ENCODE measurements around the gene PTPN12. TPM values are rescaled to one million over a fixed set of nuclear protein-coding genes. Genes with fewer than 3 reads are reported as not detected.
"Not testable (repeated sequence)": the region's sequence is repeated elsewhere in the genome, so short reads cannot be mapped to it uniquely, and the experiment has no call there.

PTPN12 gene
- total RNA-seq, 2 donors from 2014 or later: 33.8 to 84.3 TPM

DNA sequence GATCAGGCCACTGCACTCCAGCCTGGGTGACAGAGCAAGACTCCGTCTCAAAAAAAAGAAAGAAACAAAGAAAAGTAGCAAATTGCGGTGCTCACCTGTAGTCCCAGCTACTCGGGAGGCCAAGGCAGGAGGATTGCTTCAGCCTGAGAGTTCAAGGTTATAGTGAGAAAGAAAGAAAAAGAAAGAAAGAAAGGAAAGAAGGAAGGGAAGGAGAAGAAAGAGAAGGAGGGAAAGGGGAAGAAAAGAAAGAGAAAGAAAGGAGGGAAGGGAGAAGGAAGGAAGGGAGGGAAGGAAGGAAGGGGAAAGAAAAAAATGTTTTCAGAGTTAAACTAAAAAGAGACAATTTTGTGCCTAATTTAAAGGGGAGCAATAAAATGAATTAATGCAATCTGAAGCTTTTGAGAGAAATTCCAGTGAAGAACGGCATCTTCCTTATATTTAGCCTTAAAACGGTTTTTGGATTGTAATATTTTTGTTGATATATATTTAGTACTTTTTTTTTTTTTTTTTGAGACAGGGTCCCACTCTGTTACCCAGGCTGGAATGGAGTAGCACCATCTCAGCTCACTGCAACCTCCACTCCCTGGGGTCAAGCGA is 111.7 kb downstream of the PTPN12 start:
- Mint-ChIP-seq H3K27ac (peak overlapping the region in 1 of 2 donors; percentile 18), H3K4me1 (ENCODE audit: low read depth in 2 of 2) (peaks cover 4 to 5% of the 10 kb centered on the region in 2 donors), H3K4me3 (no peak overlapping the region), H3K27me3 (no peaks in the 10 kb centered on the region), H3K9me3 (no peaks in the 10 kb centered on the region), H3K36me3 (no peaks in the 10 kb centered on the region)
- DNase-seq (ENCODE audit: low spot score) (no peak), ATAC-seq (no peak)

DNA sequence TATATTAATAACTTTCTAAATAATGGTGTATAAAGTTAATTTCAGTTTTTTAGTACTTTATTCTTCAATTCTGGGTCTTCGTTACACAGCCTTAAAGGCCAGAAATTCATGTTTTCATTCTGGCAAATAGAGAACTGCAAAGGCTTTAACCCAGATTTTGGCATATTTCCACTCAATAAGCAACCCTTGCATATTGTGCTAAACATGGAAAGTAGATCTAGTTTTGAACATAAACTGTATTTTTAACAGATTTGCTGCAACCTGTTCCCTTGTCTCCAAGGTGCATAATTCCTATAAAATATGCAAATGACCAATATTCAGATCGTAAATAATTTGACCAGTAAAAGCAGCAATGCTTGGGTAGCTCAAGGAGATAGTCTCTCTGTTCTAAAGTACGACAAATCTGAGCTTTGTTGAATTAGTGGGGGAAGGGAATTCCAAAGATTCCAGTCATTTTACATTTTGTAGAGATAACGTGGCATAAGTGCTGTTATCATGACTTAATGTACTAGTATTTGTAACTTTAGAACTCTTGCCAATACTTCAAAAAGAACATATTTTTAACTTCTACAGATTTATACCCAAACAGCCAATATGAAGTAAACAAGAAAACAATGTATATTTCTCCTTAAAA is 112.7 kb downstream of the PTPN12 start:
- ATAC-seq (no peak), DNase-seq (ENCODE audit: low spot score) (no peak)
- Mint-ChIP-seq H3K9me3 (no peaks in the 10 kb centered on the region), H3K36me3 (no peaks in the 10 kb centered on the region), H3K4me1 (ENCODE audit: low read depth in 2 of 2) (peaks cover 4 to 5% of the 10 kb centered on the region in 2 donors), H3K4me3 (no peak overlapping the region), H3K27ac (no peak overlapping the region), H3K27me3 (no peaks in the 10 kb centered on the region)

DNA sequence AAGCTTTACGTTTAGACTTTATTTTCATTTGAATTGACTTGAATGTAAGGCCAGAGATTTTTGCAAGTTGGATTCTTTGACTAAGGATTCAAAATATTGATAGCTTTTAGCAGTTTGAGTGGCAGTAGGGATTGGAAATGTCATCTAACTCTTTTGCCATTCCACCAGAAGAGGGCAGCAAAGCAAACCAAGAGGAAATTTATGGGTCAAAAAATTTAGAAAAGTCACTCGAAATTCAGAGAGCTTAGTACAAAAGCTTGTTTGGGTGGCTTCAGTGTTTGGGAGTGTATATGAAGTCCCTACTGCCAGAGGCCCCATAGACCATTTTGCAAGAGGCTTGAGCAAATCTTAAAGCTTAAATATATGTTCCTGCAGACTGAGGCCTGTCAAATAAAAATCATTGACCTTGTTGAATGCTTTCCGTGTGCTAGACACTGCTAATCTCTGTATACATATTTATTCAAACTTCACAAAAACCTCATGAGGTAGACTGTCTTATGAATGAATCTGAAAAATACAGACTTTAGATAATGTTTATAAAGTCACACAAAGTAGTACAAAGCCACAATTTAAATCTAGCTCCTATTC is 114.6 kb downstream of the PTPN12 start:
- no peaks in the 10 kb centered on the region for H3K36me3 Mint-ChIP-seq
- DNase-seq (ENCODE audit: low spot score): no peak
- H3K4me1 Mint-ChIP-seq (ENCODE audit: low read depth in 2 of 2): peaks cover 0 to 5% of the 10 kb centered on the region in 2 donors
- H3K9me3 Mint-ChIP-seq: no peaks in the 10 kb centered on the region
- no peaks in the 10 kb centered on the region for H3K27me3 Mint-ChIP-seq
- no peak overlapping the region for H3K27ac Mint-ChIP-seq
- no peak overlapping the region for H3K4me3 Mint-ChIP-seq
- ATAC-seq: no peak

DNA sequence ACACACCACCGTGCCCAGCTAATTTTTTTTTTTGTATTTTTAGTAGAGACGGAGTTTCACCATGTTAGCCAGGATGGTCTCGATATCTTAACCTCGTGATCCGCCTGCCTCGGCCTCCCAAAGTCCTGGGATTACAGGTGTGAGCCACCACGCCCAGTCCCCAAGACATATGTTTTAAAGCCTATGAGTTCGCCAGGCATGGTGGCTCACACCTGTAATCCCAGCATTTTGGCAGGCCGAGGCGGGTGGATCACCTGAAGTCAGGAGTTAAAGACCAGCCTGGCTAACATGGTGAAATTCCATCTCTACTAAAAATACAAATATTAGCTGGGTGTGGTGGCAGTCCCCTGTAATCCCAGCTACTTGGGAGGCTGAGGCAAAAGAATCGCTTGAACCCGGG is 115.7 kb downstream of the PTPN12 start:
- not testable (repeated sequence) for H3K9me3 Mint-ChIP-seq; H3K36me3 Mint-ChIP-seq; H3K4me3 Mint-ChIP-seq; H3K27me3 Mint-ChIP-seq; DNase-seq (ENCODE audit: low spot score); ATAC-seq; H3K4me1 Mint-ChIP-seq (ENCODE audit: low read depth in 2 of 2); H3K27ac Mint-ChIP-seq

DNA sequence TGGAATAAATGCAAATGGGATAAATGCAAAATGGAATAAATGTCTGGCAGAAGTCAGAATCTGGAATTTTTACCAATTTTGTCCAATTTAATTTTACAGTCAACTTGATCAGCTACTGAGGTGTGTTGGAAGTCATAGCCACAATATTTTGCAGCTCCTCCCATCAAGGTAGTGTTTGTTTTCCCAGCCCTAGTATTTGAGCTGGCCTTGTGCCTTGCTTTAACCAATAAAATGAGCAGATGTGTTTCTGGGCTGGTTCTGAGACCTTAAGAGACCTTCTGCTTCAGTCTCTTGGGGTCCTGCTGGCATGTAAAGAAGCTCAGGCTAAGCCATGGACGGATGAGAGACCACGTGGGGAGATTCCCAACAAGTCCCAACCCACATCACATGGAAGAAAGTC is 116.5 kb downstream of the PTPN12 start:
- ATAC-seq (no peak), DNase-seq (ENCODE audit: low spot score) (no peak)
- Mint-ChIP-seq H3K27me3 (no peaks in the 10 kb centered on the region), H3K9me3 (no peaks in the 10 kb centered on the region), H3K27ac (no peak overlapping the region), H3K4me3 (no peak overlapping the region), H3K4me1 (ENCODE audit: low read depth in 2 of 2) (peaks cover 0 to 4% of the 10 kb centered on the region in 2 donors), H3K36me3 (no peaks in the 10 kb centered on the region)

DNA sequence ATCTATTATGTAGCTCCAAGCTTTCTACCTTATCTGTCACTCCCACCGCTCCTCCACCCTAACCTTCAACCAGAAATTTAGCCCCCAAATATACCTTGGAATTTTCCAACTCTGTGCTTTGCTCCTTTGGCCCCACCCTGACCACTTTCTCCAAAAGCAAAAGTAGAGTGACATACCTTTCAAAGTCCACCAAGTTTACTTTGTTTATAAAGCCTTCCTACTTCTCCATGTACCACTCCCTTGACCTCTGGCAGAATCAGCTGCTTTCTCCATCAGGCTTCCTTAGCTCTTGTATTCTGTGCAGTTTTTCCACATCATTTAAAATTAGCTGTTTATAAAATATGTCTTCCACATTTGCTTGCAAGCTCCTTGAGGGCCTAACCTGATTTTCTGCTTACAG is 118.3 kb downstream of the PTPN12 start:
- H3K36me3 Mint-ChIP-seq: no peaks in the 10 kb centered on the region
- no peaks in the 10 kb centered on the region for H3K27me3 Mint-ChIP-seq
- no peaks in the 10 kb centered on the region for H3K9me3 Mint-ChIP-seq
- DNase-seq (ENCODE audit: low spot score) (no peak), ATAC-seq (no peak)
- no peak overlapping the region for H3K4me3 Mint-ChIP-seq
- no peak overlapping the region for H3K27ac Mint-ChIP-seq
- no peaks in the 10 kb centered on the region for H3K4me1 Mint-ChIP-seq (ENCODE audit: low read depth in 2 of 2)

DNA sequence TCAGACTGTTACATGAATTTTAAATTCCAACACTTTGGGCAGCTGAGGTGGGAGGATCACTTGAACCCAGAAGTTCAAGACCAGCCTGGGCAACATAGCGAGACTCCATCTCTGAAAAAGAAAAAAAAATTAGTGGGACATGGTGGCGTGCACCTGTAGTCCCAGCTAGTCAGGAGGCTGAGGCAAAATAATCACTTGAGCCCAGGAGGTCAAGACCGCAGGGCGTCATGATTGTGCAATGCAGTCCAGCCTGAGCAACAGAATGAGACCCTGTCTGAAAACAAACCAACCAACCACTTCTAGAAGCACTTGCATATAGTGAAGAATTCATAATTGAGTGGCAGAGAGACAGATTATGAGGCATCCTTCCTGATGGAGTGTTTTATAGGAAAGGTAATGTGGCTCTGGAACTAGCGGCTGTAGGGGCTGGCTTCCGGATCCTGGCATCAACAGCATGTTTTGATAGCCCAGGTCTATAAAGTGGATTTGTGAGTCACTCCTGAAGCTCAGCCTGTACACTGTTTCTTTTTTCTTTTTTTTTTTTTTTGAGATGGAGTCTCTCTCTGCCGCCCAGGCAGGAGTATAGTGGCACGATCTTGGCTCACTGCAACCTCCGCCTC is 118.9 kb downstream of the PTPN12 start:
- Mint-ChIP-seq H3K4me1 (ENCODE audit: low read depth in 2 of 2) (no peaks in the 10 kb centered on the region), H3K36me3 (no peaks in the 10 kb centered on the region), H3K27ac (no peak overlapping the region), H3K4me3 (no peak overlapping the region), H3K27me3 (no peaks in the 10 kb centered on the region), H3K9me3 (no peaks in the 10 kb centered on the region)
- DNase-seq (ENCODE audit: low spot score): no peak
- no peak for ATAC-seq

DNA sequence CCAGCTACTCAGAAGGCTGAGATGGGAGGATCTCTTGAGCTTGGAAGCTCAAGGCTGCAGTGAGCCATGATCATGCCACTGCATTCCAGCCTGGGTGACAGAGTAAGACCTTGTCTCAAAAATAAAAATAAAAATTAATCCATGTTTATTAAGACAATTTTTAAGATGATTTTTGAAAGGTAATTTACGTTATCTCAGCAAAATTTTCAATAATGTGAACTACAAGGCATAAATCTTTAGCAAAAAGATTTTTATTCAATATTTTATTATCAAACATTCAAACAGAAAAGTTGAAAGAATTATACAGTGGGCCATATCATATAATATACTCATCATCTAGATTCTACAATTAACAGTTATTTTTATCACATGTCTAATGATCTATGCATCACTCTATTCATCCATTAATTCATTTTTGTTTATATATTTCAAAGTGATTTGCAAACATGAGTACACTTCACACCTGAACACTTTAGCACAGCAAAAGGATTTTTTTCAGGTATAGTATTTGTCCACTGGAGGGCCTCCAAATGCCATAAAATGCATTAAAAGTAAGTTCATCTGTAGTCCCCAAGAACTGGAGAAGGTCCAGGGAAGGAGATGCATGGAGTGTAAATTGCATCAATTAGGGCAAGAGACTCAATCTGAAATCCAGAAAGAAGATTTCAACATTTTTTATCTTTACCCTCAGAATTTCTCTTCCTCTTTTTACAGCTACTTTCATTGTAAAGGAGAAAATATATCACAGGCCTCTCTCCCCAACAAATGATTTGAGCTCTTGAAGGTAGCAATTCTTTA is 120.5 kb downstream of the PTPN12 start:
- no peaks in the 10 kb centered on the region for H3K9me3 Mint-ChIP-seq
- ATAC-seq (no peak), DNase-seq (ENCODE audit: low spot score) (no peak)
- no peak overlapping the region for H3K4me3 Mint-ChIP-seq
- H3K4me1 Mint-ChIP-seq (ENCODE audit: low read depth in 2 of 2): peaks cover 0 to under 1% of the 10 kb centered on the region in 2 donors
- H3K27me3 Mint-ChIP-seq: no peaks in the 10 kb centered on the region
- no peaks in the 10 kb centered on the region for H3K36me3 Mint-ChIP-seq
- no peak overlapping the region for H3K27ac Mint-ChIP-seq

DNA sequence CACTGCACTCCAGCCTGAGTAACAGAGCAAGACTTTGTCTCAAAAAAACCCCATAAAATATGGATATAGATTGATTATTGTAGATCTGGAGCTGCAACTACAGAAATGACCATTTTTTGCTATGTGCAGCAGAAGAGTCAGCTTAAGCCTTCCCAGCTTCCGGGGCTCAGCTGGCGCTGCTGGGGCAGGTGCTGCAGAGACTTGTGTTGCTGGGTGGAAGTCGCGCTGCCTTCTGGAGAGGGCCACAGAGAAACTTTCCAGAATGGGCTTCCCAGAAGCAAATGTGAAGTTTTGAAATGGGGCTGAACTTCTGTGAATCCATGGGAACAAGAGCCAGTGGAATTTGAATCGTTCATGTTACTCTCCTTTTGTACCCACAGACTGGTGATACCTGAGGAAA is 121.8 kb downstream of the PTPN12 start:
- no peaks in the 10 kb centered on the region for H3K36me3 Mint-ChIP-seq
- DNase-seq (ENCODE audit: low spot score): no peak
- peaks cover 0 to 3% of the 10 kb centered on the region in 2 donors for H3K4me1 Mint-ChIP-seq (ENCODE audit: low read depth in 2 of 2)
- no peaks in the 10 kb centered on the region for H3K9me3 Mint-ChIP-seq
- H3K27ac Mint-ChIP-seq: no peak overlapping the region
- ATAC-seq: no peak
- H3K27me3 Mint-ChIP-seq: no peaks in the 10 kb centered on the region
- H3K4me3 Mint-ChIP-seq: no peak overlapping the region

DNA sequence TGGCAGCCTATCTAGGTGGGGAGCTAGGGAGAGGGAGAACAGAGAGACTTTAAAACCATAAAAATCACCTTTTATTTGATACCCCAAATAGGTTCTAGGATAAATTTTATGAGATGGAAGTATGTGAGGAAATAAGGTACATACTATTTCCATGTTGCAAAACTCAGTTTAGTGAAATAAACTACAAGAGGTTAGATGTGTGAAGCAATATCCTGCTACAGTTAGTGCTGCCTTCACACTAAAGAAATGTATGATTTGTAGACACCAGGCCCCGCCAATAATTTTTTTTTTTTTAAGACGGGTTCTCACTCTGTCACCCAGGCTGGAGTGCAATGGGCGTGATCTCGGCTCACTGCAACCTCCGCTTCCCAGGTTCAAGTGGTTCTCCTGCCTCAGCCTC is 124.7 kb downstream of the PTPN12 start:
- Mint-ChIP-seq H3K4me1 (ENCODE audit: low read depth in 2 of 2) (peaks cover 0 to 3% of the 10 kb centered on the region in 2 donors), H3K36me3 (no peaks in the 10 kb centered on the region), H3K9me3 (no peaks in the 10 kb centered on the region), H3K27ac (peak overlapping the region in 1 of 2 donors; percentile 19), H3K27me3 (no peaks in the 10 kb centered on the region), H3K4me3 (no peak overlapping the region)
- ATAC-seq: no peak
- no peak for DNase-seq (ENCODE audit: low spot score)

DNA sequence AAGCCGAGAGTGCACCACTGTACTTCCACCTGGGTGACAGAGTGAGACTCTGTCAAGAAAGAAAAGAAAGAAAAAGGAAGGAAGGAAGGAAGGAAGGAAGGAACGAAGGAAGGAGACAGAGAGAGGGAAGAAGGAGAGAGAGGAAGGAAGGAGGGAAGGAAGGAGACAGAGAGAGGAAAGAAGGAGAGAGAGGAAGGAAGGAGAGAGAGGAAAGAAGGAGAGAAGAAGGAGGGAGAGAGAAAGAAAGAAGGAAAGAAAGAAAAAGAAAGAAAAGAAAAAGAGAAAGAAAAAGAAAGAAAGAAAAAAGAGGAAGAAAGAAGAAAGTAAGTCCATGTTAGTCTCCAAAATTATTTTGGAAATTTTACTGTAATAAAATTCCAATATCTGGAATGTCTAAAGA is 125.8 kb downstream of the PTPN12 start:
- H3K27ac Mint-ChIP-seq: peak overlapping the region in 1 of 2 donors; percentile 70
- no peaks in the 10 kb centered on the region for H3K27me3 Mint-ChIP-seq
- H3K9me3 Mint-ChIP-seq: no peaks in the 10 kb centered on the region
- no peaks in the 10 kb centered on the region for H3K36me3 Mint-ChIP-seq
- H3K4me1 Mint-ChIP-seq (ENCODE audit: low read depth in 2 of 2): peaks cover 0 to 3% of the 10 kb centered on the region in 2 donors
- no peak overlapping the region for H3K4me3 Mint-ChIP-seq
- ATAC-seq: no peak
- no peak for DNase-seq (ENCODE audit: low spot score)

DNA sequence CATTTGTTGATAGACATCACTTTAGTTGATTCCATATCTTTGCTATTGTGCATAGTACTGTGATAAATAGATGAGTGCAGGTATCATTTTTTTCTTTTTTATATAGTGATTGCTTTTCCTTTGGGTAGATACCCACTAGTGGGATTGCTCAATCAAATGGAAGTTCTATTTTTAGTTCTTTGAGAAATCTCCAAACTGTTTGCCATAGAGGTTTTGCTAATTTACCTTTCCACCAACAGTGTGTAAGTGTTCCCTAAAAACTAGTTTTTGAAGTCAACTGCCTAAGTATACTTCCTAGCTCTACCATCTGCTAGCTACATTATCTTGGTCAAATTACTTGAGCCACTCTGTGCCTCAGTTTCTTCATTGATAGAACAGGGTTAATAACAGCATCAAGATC is 127.6 kb downstream of the PTPN12 start:
- ATAC-seq (no peak), DNase-seq (ENCODE audit: low spot score) (no peak)
- H3K9me3 Mint-ChIP-seq: no peaks in the 10 kb centered on the region
- H3K4me1 Mint-ChIP-seq (ENCODE audit: low read depth in 2 of 2): peaks cover 0 to 3% of the 10 kb centered on the region in 2 donors
- peak overlapping the region in 1 of 2 donors; percentile 48 for H3K27ac Mint-ChIP-seq
- no peak overlapping the region for H3K4me3 Mint-ChIP-seq
- no peaks in the 10 kb centered on the region for H3K36me3 Mint-ChIP-seq
- H3K27me3 Mint-ChIP-seq: no peaks in the 10 kb centered on the region

DNA sequence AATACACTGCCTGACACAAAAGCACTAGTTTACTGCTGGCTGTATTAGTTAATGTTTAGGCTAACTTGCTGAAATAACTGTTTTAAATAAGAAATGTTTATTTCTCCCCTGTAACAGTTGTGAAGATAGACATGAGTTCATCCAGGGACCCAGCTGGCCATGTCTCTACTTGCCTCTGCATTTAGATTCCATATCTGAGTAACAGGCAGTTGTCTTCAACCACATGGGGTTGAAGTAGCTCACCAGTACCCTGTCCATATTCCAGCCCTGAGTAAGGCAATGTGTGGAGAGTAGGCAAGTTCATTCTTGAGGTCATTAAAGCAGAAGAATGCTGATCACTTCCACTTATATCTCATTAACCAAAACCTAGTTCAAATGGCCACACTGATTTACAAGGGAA is 128.1 kb downstream of the PTPN12 start:
- Mint-ChIP-seq H3K27ac (peak overlapping the region in 1 of 2 donors; percentile 48), H3K4me1 (ENCODE audit: low read depth in 2 of 2) (peaks cover 0 to 3% of the 10 kb centered on the region in 2 donors), H3K4me3 (no peak overlapping the region), H3K9me3 (no peaks in the 10 kb centered on the region), H3K27me3 (no peaks in the 10 kb centered on the region), H3K36me3 (no peaks in the 10 kb centered on the region)
- DNase-seq (ENCODE audit: low spot score): no peak
- no peak for ATAC-seq
